ENCODE results near the gene SIN3B. TPM values are rescaled to one million over a fixed set of nuclear protein-coding genes. Genes with fewer than 3 reads are reported as not detected.

Gene SIN3B
- total and polyA plus RNA-seq, 9 of the 15 experiments (the other 6 are each of a cell fraction or from before 2014, with no cell fraction given) = 0.51 to 34.2 (median 14.3) TPM

DNA sequence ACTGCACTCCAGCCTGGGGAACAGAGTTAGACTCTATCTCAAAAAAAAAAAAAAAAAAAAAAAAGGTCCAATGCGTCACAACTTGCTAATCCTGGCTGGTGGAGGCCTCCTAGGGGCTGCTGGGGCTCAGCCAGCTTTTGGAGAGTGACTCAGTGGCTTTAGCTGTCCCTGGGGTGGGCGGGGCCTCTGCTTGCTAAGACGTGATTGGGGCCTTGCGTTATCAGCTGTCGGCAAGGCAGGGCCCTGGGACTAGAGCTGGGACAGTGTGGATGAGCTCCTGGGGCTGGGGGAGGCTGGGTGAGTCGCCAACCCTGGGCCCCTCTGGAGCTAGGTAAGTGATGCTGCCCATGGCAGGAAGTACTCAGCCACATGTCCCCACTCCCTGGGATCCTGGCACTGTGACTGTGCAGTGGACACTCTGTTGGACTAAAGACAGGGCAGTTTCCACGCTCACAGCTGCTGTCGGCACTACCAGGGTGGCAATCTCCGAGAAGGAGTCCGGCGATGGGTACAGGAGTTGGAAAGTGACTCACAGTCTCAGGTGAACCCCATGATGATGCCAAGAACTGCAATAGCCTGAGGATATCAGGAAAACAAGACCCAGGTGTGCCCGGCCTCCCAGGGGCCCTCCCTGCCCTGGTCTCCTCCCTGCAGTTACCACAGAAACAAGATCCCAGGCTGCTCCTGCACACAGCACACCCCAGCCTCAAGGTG, 91.8 kb downstream of the SIN3B start (continued):
- TF ChIP-seq, protein P1, sequence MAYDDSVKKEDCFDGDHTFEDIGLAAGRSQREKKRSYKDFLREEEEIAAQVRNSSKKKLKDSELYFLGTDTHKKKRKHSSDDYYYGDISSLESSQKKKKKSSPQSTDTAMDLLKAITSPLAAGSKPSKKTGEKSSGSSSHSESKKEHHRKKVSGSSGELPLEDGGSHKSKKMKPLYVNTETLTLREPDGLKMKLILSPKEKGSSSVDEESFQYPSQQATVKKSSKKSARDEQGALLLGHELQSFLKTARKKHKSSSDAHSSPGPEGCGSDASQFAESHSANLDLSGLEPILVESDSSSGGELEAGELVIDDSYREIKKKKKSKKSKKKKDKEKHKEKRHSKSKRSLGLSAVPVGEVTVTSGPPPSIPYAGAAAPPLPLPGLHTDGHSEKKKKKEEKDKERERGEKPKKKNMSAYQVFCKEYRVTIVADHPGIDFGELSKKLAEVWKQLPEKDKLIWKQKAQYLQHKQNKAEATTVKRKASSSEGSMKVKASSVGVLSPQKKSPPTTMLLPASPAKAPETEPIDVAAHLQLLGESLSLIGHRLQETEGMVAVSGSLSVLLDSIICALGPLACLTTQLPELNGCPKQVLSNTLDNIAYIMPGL (CRISPR knock-in tag; IDR thresholded peaks at IDR 0.05) = no peak
- no peak for TF ChIP-seq XRCC3 (IDR thresholded peaks at IDR 0.05)
- TF ChIP-seq ZNF316 (IDR thresholded peaks at IDR 0.05) = peak; percentile 29; the same call in 1 of the 2 replicates
- peak; percentile 49; the same call in 1 of the 2 replicates for TF ChIP-seq JUN (IDR thresholded peaks at IDR 0.05; ENCODE audit: borderline replicate concordance, low read depth, low read length)
- no peak for TF ChIP-seq JUN (CRISPR knock-in tag; IDR thresholded peaks at IDR 0.05; ENCODE audit: borderline replicate concordance)
- TF ChIP-seq, protein P2, sequence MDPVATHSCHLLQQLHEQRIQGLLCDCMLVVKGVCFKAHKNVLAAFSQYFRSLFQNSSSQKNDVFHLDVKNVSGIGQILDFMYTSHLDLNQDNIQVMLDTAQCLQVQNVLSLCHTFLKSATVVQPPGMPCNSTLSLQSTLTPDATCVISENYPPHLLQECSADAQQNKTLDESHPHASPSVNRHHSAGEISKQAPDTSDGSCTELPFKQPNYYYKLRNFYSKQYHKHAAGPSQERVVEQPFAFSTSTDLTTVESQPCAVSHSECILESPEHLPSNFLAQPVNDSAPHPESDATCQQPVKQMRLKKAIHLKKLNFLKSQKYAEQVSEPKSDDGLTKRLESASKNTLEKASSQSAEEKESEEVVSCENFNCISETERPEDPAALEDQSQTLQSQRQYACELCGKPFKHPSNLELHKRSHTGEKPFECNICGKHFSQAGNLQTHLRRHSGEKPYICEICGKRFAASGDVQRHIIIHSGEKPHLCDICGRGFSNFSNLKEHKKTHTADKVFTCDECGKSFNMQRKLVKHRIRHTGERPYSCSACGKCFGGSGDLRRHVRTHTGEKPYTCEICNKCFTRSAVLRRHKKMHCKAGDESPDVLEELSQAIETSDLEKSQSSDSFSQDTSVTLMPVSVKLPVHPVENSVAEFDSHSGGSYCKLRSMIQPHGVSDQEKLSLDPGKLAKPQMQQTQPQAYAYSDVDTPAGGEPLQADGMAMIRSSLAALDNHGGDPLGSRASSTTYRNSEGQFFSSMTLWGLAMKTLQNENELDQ (CRISPR knock-in tag; IDR thresholded peaks at IDR 0.05; ENCODE audit: borderline replicate concordance) = no peak
- TF ChIP-seq ZNF133 (CRISPR knock-in tag; IDR thresholded peaks at IDR 0.05) = no peak
- no peak for TF ChIP-seq POLR2G (IDR thresholded peaks at IDR 0.05; ENCODE audit: low read depth, low read length)
- TF ChIP-seq NEUROD1 (IDR thresholded peaks at IDR 0.05; ENCODE audit: borderline replicate concordance, low read depth, low read length, partially characterized antibody) = peak; percentile 38
- TF ChIP-seq NR2C1 (IDR thresholded peaks at IDR 0.05) = no peak
- TF ChIP-seq NR2C1 (tag; IDR thresholded peaks at IDR 0.05) = no peak
- TF ChIP-seq, protein P3, sequence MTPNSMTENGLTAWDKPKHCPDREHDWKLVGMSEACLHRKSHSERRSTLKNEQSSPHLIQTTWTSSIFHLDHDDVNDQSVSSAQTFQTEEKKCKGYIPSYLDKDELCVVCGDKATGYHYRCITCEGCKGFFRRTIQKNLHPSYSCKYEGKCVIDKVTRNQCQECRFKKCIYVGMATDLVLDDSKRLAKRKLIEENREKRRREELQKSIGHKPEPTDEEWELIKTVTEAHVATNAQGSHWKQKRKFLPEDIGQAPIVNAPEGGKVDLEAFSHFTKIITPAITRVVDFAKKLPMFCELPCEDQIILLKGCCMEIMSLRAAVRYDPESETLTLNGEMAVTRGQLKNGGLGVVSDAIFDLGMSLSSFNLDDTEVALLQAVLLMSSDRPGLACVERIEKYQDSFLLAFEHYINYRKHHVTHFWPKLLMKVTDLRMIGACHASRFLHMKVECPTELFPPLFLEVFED (CRISPR knock-in tag; conservative IDR thresholded peaks at IDR 0.05) = no peak
- TF ChIP-seq JUND (IDR thresholded peaks at IDR 0.05; ENCODE audit: borderline replicate concordance, low read depth, low read length) = peak; percentile 68
- peak; percentile 45; the same call in 1 of the 3 replicates for TF ChIP-seq JUND (tag; IDR thresholded peaks at IDR 0.05; ENCODE audit: borderline replicate concordance, low read depth, low read length)
- no peak for TF ChIP-seq PHF21A (IDR thresholded peaks at IDR 0.05; ENCODE audit: borderline replicate concordance, low read depth)
- no peak for TF ChIP-seq ZNF695 (CRISPR knock-in tag; IDR thresholded peaks at IDR 0.05)
- no peak for TF ChIP-seq ZNF57 (CRISPR knock-in tag; IDR thresholded peaks at IDR 0.05)
- no peak for TF ChIP-seq POLR2A (conservative IDR thresholded peaks at IDR 0.05)
- TF ChIP-seq, protein P4, sequence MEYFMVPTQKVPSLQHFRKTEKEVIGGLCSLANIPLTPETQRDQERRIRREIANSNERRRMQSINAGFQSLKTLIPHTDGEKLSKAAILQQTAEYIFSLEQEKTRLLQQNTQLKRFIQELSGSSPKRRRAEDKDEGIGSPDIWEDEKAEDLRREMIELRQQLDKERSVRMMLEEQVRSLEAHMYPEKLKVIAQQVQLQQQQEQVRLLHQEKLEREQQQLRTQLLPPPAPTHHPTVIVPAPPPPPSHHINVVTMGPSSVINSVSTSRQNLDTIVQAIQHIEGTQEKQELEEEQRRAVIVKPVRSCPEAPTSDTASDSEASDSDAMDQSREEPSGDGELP (CRISPR knock-in tag; IDR thresholded peaks at IDR 0.05; ENCODE audit: borderline replicate concordance) = peak; percentile 75
- TF ChIP-seq NRF1 (conservative IDR thresholded peaks at IDR 0.05 in 1 of 2, IDR thresholded peaks at IDR 0.05 in 1 of 2) = peak in 1 of 2 experiments; percentile 25; a peak in 2 of 4 replicates
- TF ChIP-seq SRSF9 (IDR thresholded peaks at IDR 0.05; ENCODE audit: borderline replicate concordance, low read depth, low read length) = no peak
- TF ChIP-seq ZBTB7A (IDR thresholded peaks at IDR 0.05; ENCODE audit: borderline replicate concordance, control insufficient read depth, low read depth, low read length) = peak; percentile 52; the same call in 1 of the 2 replicates
- TF ChIP-seq FOXP1 (CRISPR knock-in tag; IDR thresholded peaks at IDR 0.05) = no peak
- TF ChIP-seq CREM (IDR thresholded peaks at IDR 0.05; ENCODE audit: low read depth) = peak; percentile 67
